Esophagus mucosa (tissue), 1 donor: ENCODE measurements around the gene PROX2. TPM values are rescaled to one million over a fixed set of nuclear protein-coding genes. Genes with fewer than 3 reads are reported as not detected.

Source experiments
- ATAC-seq: fragments of 200-7000 bp; cut with Tn5 transposase; one replicate; pipeline ENCODE4 v1.9.1; 2020
- total RNA-seq: library from RNA; stranded (reverse); gene quantifications from one replicate; pipeline ENCODE4 v1.2.4, GENCODE V29; 2023
- donor health status: DM: yes; HTN: yes; CAD: no.

PROX2 gene
- total RNA-seq, 1 donor from 2014 or later = not detected

- no peak for ATAC-seq
Measured at GRCh38 chr14:74909501-74909900, 33.6 kb upstream of the PROX2 start.

GRCh38 chr14:74908861-74909341 is 33.0 kb upstream of the PROX2 start:
- ATAC-seq = no peak

GRCh38 chr14:74907744-74908143 is 31.8 kb upstream of the PROX2 start:
- ATAC-seq = no peak

- ATAC-seq = peak; percentile 2
Measured at GRCh38 chr14:74906925-74907521, 31.1 kb upstream of the PROX2 start.

GRCh38 chr14:74905595-74906142 is 29.7 kb upstream of the PROX2 start:
- peak; percentile 40 for ATAC-seq

GRCh38 chr14:74904635-74905503 is 28.9 kb upstream of the PROX2 start:
- ATAC-seq = no peak

- no peak for ATAC-seq
Measured at GRCh38 chr14:74902941-74903705, 27.2 kb upstream of the PROX2 start.

GRCh38 chr14:74898694-74899093 is 22.7 kb upstream of the PROX2 start:
- ATAC-seq = peak; percentile 16

GRCh38 chr14:74898083-74898482 is 22.1 kb upstream of the PROX2 start:
- no peak for ATAC-seq

- ATAC-seq = no peak
Measured at GRCh38 chr14:74897642-74898041, 21.7 kb upstream of the PROX2 start.

GRCh38 chr14:74896400-74896799 is 20.5 kb upstream of the PROX2 start:
- no peak for ATAC-seq

- no peak for ATAC-seq
Measured at GRCh38 chr14:74893614-74894091, 17.7 kb upstream of the PROX2 start.

- ATAC-seq = no peak
Measured at GRCh38 chr14:74892745-74893144, 16.8 kb upstream of the PROX2 start.

- ATAC-seq = peak; percentile 54
Measured at GRCh38 chr14:74891870-74892269, 15.9 kb upstream of the PROX2 start.

- ATAC-seq = no peak
Measured at GRCh38 chr14:74890262-74890661, 14.3 kb upstream of the PROX2 start.

- ATAC-seq = no peak
Measured at GRCh38 chr14:74888164-74889158, 12.5 kb upstream of the PROX2 start.

GRCh38 chr14:74886001-74886400 is 10.1 kb upstream of the PROX2 start:
- ATAC-seq = no peak

- peak; percentile 85 for ATAC-seq
Measured at GRCh38 chr14:74882103-74882920, 6.4 kb upstream of the PROX2 start.

GRCh38 chr14:74881431-74882102 is 5.6 kb upstream of the PROX2 start, which contains the start of gene DLST:
Gene DLST (plus strand): TSS chr14:74881916. CDS start chr14:74881954, 38 bp downstream.
- ATAC-seq = peak; percentile 96
